Adrenal gland (tissue), 12 donors: ENCODE data around the gene KCTD21. TPM values are rescaled to one million over a fixed set of nuclear protein-coding genes. Genes with fewer than 3 reads are reported as not detected.

Experiments used
- DNase-seq, 7 donors: peaks; one replicate each; pipeline ENCODE4 v3.0.0-alpha.2; 2019 to 2020
- H3K27ac ChIP-seq, 5 donors: fragments of 200-600 bp; sonication (generic) in 4 of 5; 1 replicate in 3 of 5; 2 replicates in 2 of 5; pipeline versions ENCODE4 v1.5.1 to v1.8.0; 2016 to 2020; ENCODE audit warnings: mild to moderate bottlenecking in 1 of 5
- H3K27me3 ChIP-seq: fragments of 200-600 bp; 2 replicates; pipeline ENCODE4 v1.8.0; 2021
- H3K36me3 ChIP-seq, 2 donors: fragments of 200-600 bp; replicated peaks in 1 of 2; 1 replicate in 1 of 2; 2 replicates in 1 of 2; pipeline versions ENCODE4 v1.5.1 to v1.8.0; 2018 to 2022
- H3K4me1 ChIP-seq, 2 donors: fragments of 200-600 bp; replicated peaks in 1 of 2; 1 replicate in 1 of 2; 2 replicates in 1 of 2; pipeline versions ENCODE4 v1.5.1 to v1.8.0; 2018 to 2021
- H3K4me3 ChIP-seq, 4 donors: fragments of 200-600 bp; sonication (generic) in 3 of 4; one replicate each; pipeline ENCODE4 v1.5.1; 2016 to 2018
- H3K9me3 ChIP-seq, 3 donors: fragments of 200-600 bp; sonication (generic) in 1 of 3; replicated peaks in 1 of 3; 1 replicate in 2 of 3; 2 replicates in 1 of 3; pipeline versions ENCODE4 v1.5.1 to v1.8.0; 2016 to 2021
- POLR2A ChIP-seq, 2 donors: fragments of 450-650 bp; IDR thresholded peaks; one replicate each; pipeline ENCODE4 v1.6.1; 2017; ENCODE audit warnings: antibody characterized with exemption in 2 of 2, mild to moderate bottlenecking in 2 of 2, moderate library complexity in 1 of 2
- WGBS, 4 donors: extraction: QIAGEN DNeasy Blood & Tissue Kit in 2 of 4; methylation state at CpG; one replicate each; pipeline versions ENCODE4 v1.1.5 to v1.1.7; 2013 to 2017; 5-methylcytosine and 5-hydroxymethylcytosine counted together
- intact Hi-C, 2 donors: fragments of 100-400 bp; cut with DNase I; formaldehyde crosslinking; loops; one replicate each; pipeline versions ENCODE4 v1.14.1 to v1.15.0; 2022 to 2023
- polyA plus RNA-seq, 3 donors: library from polyadenylated mRNA; stranded (reverse); fragments of 200-250 nt in 2 of 3; fragments of 350-450 nt in 1 of 3; fragmentation: Illumina TruSeq in 1 of 3; extraction: RNeasy Lipid Tissue Mini Kit (QIAGEN cat#74804) in 1 of 3; gene quantifications; one replicate each; pipeline ENCODE4 v1.2.3, GENCODE V29; 2013 to 2014
- total RNA-seq, 9 donors: library from RNA; depleted of rRNA in 4 of 9; stranded (reverse); fragments of >200 nt in 4 of 9; fragments of 120-200 nt in 1 of 9; fragmentation: NEBNext Ultra II Directional in 1 of 9; extraction: Animal tissue kit (Norgen Biotek cat#: 25700) in 1 of 9; gene quantifications; one replicate each; pipeline versions ENCODE4 v1.1.0 to v1.2.4, GENCODE V29; 2013 to 2023
- TF ChIP-seq, protein P1 (sequence below), 6 experiments: fragments of 450-650 bp in 4 of 6; fragments of 200-600 bp in 2 of 6; sonication (generic) in 1 of 6; IDR thresholded peaks; 1 replicate in 5 of 6; 2 replicates in 1 of 6; pipeline versions ENCODE4 v1.5.1 to v1.8.0; 2016 to 2021; ENCODE audit warnings: antibody characterized with exemption in 6 of 6, mild to moderate bottlenecking in 2 of 6, moderate library complexity in 1 of 6
- donor health status: healthy with polysubstance abuse.
- donor health status: Bipolar disorder and iron deficiency.
- donor health status: DM: yes; HTN: yes; CAD: no.
- donor health status: DM: no; HTN: no; CAD: no.
- donor health status: DM: no; HTN: no; CAD: no.
- donor health status: DM: yes; HTN: yes; CAD: no.

KCTD21 gene
- total and polyA plus RNA-seq, 12 donors: 9.3 to 54.0 (median 26.4) TPM

DNA sequence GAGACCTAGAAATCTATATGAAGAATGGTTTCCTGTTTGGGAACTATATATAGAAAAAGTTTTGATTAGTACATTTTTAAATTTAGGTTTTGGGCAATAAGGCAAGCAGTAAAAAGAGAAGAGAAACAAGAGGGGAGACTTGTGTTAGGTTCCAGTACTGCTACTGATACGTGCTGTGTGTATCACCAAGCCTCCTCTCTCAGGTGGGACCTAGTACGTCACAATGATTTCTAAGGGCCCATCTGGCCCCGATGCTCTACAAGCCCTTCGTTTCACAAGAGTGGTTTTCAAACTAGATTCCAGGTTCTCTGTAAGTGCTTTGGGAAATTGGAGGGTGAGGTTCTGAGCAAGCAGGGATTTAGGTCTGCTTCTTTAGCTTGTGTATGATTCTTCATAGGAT, 39.5 kb upstream of the KCTD21 start:
- Histone ChIP-seq H3K4me1 (peaks cover 13 to 35% of the 10 kb centered on the region in 2 donors), H3K36me3 (peaks cover 0 to 35% of the 10 kb centered on the region in 2 donors), H3K27ac (no peak overlapping the region), H3K9me3 (no peaks in the 10 kb centered on the region), H3K4me3 (no peak overlapping the region), H3K27me3 (no peaks in the 10 kb centered on the region)
- TF ChIP-seq POLR2A (IDR thresholded peaks at IDR 0.05): no peak
- TF ChIP-seq, protein P1, sequence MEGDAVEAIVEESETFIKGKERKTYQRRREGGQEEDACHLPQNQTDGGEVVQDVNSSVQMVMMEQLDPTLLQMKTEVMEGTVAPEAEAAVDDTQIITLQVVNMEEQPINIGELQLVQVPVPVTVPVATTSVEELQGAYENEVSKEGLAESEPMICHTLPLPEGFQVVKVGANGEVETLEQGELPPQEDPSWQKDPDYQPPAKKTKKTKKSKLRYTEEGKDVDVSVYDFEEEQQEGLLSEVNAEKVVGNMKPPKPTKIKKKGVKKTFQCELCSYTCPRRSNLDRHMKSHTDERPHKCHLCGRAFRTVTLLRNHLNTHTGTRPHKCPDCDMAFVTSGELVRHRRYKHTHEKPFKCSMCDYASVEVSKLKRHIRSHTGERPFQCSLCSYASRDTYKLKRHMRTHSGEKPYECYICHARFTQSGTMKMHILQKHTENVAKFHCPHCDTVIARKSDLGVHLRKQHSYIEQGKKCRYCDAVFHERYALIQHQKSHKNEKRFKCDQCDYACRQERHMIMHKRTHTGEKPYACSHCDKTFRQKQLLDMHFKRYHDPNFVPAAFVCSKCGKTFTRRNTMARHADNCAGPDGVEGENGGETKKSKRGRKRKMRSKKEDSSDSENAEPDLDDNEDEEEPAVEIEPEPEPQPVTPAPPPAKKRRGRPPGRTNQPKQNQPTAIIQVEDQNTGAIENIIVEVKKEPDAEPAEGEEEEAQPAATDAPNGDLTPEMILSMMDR (IDR thresholded peaks at IDR 0.05): no peak
- WGBS, 4 donors: 87 to 98% (median 94%) methylated on average over 4 of the region's 4 CpGs
- DNase-seq: no peak
- intact Hi-C loops: no loop called here

DNA sequence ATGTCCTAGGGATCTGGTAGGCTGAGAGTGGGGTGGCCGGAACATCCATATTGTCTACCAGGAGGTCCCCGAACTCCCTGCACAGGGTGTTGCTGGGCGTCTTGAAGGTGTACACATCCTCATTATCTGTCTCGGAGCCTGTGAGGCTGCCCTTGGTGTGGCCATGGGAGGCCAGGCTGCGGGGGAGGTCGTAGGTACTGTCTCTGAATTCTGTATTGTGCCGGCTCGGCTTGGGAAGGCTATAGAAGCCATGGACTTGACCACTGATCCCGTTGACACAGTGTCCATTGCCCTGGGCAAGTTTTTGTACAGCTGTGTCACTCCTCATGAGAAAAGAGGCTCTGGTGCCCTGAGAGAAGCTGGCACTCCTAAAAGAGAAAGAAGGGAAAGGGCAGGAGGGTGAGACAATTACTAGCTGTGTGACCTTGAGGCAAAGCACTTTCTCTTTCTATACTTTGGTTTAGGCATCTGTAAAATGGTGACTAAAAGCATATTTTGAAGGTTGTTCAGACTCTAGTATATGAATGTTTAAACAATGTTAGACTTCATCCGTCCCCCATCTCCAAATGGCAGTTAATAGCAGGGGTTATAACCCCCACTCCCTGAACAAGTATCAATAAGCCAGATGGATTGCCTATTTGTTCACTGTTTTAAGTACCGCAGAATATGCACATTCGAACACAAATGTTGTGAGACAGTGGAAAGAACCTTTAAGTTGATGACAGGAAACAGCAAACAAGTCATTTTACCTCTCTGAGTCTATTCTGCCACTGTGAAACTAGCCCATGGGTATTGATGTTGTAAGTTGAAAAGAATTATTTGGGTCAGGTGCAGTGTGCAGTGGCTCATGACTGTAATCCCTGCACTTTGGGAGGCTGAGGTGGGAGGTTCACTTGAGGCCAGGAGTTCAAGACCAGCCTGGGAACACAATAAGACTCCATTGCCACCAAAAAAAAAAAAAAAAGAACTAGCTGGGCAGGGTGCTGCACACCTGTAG, 38.6 kb upstream of the KCTD21 start:
- H3K36me3 ChIP-seq: peaks cover 0 to 40% of the 10 kb centered on the region in 2 donors
- peak overlapping the region in 2 of 5 donors; percentile 30 to 57 for H3K27ac ChIP-seq

DNA sequence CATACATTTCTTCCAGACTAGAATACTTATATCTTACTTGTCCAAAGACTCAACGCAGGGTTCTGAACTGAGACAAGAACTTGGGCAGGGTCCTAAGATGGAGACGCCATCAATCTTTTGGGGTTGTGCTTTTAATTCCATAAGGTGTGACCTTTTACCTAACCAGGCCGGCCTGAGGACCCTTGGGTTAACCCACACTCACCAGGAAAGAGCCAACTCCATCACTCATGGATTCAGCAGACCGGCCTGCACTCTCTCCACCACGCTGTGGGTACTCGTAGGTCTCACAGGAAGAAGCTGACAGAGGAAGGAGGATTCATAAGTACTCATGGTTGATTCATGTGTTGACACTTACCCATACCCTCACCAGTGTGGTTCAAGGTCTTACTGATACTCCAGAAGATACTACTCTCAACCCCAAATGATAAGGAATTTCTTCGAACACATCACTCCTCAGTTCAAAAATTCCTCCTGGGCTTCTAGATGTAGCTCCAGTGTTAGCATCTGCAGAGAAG, 36.5 kb upstream of the KCTD21 start:
- Histone ChIP-seq H3K4me1 (peaks cover 0 to 11% of the 10 kb centered on the region in 2 donors), H3K27ac (no peak overlapping the region), H3K36me3 (peaks cover 0 to 60% of the 10 kb centered on the region in 2 donors), H3K4me3 (no peak overlapping the region), H3K27me3 (no peaks in the 10 kb centered on the region), H3K9me3 (no peaks in the 10 kb centered on the region)
- 85 to 97% (median 92%) methylated on average over 6 to 7 of the region's 7 CpGs for WGBS, 4 donors
- intact Hi-C loops: no loop called here
- no peak for TF ChIP-seq POLR2A (IDR thresholded peaks at IDR 0.05)
- TF ChIP-seq, protein P1 (IDR thresholded peaks at IDR 0.05): no peak
- no peak for DNase-seq

More for the DNA sequence above, 38.6 kb upstream of the KCTD21 start:
- no peak for TF ChIP-seq POLR2A (IDR thresholded peaks at IDR 0.05)
- TF ChIP-seq, protein P1 (IDR thresholded peaks at IDR 0.05): no peak
- WGBS, 4 donors: 72 to 79% (median 78%) methylated on average over 9 to 12 of the region's 12 CpGs
- H3K4me1 ChIP-seq: peaks cover 6 to 27% of the 10 kb centered on the region in 2 donors
- intact Hi-C loops: no loop called here
- no peak overlapping the region for H3K4me3 ChIP-seq
- no peaks in the 10 kb centered on the region for H3K27me3 ChIP-seq
- no peaks in the 10 kb centered on the region for H3K9me3 ChIP-seq
- DNase-seq: peak in 1 of 7 donors; percentile 51

DNA sequence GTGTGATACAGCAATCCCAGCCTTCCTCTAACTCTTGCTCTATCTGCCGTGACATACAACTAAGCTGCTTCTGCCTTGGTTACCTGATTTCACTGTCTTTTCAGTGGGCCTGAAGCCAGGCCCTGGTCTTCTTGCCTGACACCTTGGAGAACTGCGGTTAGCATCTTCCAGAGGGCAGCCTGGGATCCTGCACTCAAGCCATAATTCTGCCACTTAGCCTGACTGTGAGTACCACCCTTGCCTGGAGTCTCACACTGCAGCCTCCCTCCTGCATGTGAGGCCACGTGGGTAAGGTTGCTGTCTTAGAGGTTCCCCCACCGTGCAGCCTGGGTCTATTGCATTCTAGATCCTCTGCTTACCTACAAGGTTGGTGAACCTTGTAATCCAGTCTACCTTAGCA, 36.1 kb upstream of the KCTD21 start:
- Histone ChIP-seq H3K36me3 (peaks cover 0 to 65% of the 10 kb centered on the region in 2 donors), H3K9me3 (no peaks in the 10 kb centered on the region), H3K4me1 (peaks cover 0 to 8% of the 10 kb centered on the region in 2 donors), H3K27ac (no peak overlapping the region), H3K4me3 (no peak overlapping the region), H3K27me3 (no peaks in the 10 kb centered on the region)
- TF ChIP-seq, protein P1 (IDR thresholded peaks at IDR 0.05): no peak
- no peak for TF ChIP-seq POLR2A (IDR thresholded peaks at IDR 0.05)
- intact Hi-C loops: no loop called here
- 83 to 96% (median 92%) methylated on average over 2 to 4 of the region's 4 CpGs for WGBS, 4 donors
- no peak for DNase-seq
